SKM-1 (cell line): Measurements from ENCODE around the gene ARID3A.
A peak's percentile ranks its signal among the peaks of the same experiment; 100 is the strongest.

Experiments used
- DNase-seq: peaks from one replicate; lab custom pipeline; 2025; ENCODE audit not compliant: unreplicated experiment; lab: John Stamatoyannopoulos, UW

Gene ARID3A

DNA sequence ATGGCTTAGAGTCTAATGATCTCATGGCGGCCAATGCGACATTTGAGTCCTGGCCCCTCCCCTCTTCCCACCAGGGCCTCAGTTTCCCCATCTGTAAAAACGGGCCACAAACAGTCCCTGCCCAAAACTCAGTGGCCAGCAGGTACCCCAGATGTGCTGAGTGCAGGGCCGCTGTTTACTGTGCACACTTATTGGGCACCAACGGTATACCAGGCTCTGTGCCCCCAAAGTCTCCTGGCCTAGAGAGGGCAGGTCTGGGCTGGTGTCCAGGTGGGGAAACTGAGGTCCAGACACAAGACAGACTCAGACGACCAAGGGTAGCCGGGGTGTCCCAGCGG, 34.7 kb downstream of the ARID3A start:
- no peak for DNase-seq

- no peak for DNase-seq
Measured at GRCh38 chr19:961866-962620, 36.2 kb downstream of the ARID3A start.

DNA sequence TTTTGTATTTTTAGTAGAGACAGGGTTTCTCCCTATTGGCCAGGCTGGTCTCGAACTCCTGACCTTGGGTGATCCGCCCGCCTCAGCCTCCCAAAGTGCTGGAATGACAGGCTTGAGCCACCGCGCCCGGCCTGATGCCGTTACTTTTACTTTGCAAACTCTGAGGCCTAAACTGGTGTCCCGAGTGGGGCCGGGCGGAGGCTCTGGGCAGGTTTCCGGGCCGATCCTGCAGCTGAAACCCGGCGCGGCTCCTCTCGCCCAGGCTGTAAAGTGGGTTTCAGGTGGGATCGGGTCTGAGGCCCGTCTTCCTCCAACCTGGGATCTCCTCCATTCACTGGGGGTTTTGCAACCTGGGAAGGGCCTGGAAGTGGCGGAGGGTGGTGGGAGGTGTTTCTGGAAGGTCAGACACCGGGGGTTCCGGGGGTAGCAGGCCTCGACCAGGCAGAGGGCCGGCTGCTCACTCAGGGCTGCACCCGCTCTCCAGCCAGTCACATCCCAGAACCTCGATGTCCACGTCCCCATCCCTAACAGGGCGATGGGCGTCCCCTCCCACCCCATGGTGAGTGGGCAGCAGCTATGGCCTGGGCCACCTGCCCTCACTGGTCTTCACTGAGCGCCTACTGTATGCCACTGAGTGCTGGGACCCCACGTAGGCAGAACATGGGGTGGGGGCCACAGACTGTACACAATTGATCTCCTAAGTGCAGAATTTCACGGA, 37.0 kb downstream of the ARID3A start:
- DNase-seq: no peak

GRCh38 chr19:963486-963951, 37.7 kb downstream of the ARID3A start:
- no peak for DNase-seq

GRCh38 chr19:964116-964520, 38.3 kb downstream of the ARID3A start:
- DNase-seq: no peak

- no peak for DNase-seq
Measured at GRCh38 chr19:964761-965694, 39.2 kb downstream of the ARID3A start.

GRCh38 chr19:966485-967088, 40.8 kb downstream of the ARID3A start:
- no peak for DNase-seq

- peak; percentile 7 for DNase-seq
Measured at GRCh38 chr19:970695-971094, 44.9 kb downstream of the ARID3A start.

DNA sequence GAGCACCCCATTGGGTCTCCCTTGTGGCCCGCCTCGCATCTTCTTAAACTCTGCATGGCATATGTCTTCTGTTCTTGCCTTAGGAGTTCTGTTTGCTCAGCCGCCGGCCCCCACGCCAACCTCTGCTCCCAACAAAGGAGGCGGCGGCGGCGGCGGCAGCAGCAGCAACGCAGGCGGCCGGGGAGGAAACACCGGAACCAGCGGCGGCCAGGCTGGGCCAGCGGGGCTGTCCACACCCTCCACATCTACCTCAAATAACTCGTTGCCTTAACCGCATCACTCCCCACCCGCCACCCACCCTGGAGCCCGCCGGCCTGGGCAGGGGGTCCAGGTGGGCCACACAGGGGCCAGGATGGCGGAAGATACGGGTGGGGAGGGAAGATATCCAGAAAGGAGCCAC, 46.0 kb downstream of the ARID3A start:
- DNase-seq: no peak

- DNase-seq: no peak
Measured at GRCh38 chr19:972281-972680, 46.4 kb downstream of the ARID3A start.

- no peak for DNase-seq
Measured at GRCh38 chr19:973726-974563, 48.1 kb downstream of the ARID3A start.

DNA sequence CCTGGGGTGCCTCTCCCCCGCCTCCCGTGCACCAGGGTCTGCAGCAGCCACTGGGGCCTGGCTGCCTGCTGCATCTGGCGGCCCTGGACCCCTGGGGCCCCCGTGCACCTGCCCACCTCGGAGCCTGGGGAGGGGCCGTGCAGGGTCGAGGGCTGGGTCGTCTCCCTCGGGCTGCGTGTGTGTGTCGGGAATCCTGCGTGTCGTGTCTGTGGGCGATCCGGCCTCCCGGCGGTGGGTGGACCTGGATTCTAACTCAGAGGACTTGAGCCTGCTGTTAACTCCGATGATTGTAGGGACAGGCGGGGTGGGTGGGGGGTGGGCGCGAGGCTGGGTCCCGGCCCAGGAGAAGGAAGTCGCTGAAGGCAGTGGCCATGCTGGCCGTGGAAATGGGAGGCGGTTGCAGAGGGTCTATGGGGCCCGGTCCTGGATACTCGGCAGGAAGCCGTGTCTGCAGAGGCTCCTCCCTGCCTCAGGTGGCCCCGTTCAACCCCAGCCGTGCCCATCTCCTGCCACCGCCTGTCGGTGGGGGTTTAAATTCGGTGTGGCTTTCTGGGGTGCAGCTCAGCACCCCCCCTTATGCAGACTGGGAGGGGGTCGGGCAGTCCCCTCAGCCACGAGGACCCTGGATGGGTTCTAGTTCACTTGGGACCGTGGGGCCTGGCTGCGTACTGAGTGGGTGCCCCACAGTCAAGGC, 48.9 kb downstream of the ARID3A start:
- no peak for DNase-seq

DNA sequence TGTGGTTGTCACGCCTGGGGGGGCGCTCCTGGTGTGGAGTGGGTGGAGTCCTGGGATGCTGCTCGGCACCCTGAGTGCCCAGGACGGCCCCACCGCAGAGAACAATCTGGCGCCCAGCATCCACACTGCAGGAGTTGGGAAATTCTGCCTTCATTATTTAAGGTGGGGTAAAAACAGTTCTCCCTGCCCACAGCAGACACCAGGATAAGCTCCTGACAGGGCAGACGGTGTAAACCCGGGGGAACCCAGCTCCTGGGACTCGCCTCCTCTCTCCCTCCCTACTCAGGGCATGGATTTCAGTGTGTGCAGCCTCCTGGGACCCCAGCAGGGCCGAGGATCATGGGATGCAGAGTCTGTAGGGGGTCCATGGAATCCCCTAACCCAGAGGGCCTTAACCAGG, 50.6 kb downstream of the ARID3A start:
- DNase-seq: no peak

- no peak for DNase-seq
Measured at GRCh38 chr19:977058-977464, 51.2 kb downstream of the ARID3A start.

GRCh38 chr19:979318-979741, 53.5 kb downstream of the ARID3A start:
- no peak for DNase-seq

DNA sequence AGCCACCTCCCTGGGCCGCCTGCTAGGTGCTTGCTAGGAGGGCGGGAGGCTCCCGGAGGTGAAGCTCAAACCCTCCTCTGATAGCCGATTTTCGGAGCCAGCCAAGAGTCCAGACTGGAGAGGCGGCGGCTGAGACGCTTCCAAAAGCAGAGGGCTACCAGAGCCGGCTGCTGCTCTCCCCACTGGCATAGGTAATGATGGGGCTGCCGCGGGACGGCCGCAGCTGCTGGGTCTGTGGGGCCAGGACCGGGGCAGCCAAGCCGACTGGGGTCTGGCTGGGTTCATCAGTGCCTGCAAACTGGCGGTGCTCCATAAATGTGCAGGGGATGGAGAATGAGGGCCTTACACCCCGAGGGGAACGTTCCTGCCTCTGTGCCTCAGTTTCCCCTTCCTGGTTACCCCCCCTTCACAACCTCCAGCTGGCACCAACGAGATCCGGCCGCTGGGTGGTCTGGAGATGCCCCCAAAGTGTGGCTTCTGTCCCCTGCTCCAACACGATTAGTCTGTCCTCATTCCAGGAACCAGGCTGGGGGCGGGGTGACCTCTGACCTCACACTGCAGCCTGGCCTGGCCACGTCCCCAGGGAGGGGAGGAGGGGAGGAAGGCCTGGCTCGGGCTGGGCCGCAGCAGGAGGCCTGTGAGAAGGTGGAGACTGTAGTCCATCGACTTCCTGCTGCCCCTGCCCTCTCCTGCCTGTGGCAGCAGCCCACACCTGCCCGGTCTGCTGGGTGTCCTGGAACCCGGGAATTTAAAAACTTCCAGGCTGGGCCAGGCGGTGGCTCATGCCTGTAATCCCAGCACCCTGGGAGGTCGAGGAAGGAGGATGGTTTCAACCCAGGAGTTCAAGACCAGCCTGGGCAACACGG, 54.5 kb downstream of the ARID3A start:
- DNase-seq: no peak

GRCh38 chr19:982567-983170, 56.8 kb downstream of the ARID3A start:
- DNase-seq: peak; percentile 28
